ENCODE results near the gene RABGEF1.
"Not testable (repeated sequence)": the region's sequence is repeated elsewhere in the genome, so short reads cannot be mapped to it uniquely, and the experiment has no call there.

Gene RABGEF1

DNA sequence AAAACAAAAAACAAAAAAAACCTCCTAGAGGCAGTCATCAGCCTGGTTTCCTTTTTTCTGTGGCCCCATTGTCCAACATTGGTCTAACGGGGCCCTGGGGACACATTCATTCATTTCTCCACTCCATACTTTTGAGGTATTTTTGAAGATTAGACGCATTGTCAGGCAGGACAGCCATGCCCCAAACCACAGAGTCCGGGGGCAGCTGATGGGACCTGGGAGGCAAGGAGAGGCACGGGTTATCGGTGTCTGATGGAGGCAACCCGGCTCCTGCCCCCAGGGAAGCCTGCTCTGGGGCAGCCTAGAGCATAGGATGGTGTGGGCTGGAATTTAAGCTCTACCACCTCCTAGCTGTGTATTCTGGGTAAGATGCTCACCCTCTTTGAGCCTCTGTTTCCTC lies 6.5 kb upstream of the RABGEF1 start:
- no peaks in the 10 kb centered on the region for H3K4me1 ChIP-seq (ENCODE audit: control insufficient read depth, insufficient read depth, low read length)
- peaks cover 9% of the 10 kb centered on the region; the same call in 1 of the 2 replicates for H3K9me3 ChIP-seq (ENCODE audit: control insufficient read depth, insufficient read depth, low read depth, low read length)
- H3K27ac ChIP-seq (ENCODE audit: low read depth, low read length) = no peak overlapping the region
- H3K9ac ChIP-seq (ENCODE audit: low read length) = no peak overlapping the region
- no peaks in the 10 kb centered on the region for H3K27me3 ChIP-seq (ENCODE audit: control insufficient read depth, insufficient read depth, low read length)
- H3K4me3 ChIP-seq (ENCODE audit: low read depth, low read length) = no peak overlapping the region
- H3K36me3 ChIP-seq (ENCODE audit: control insufficient read depth, insufficient read depth, low read length) = peaks cover 19% of the 10 kb centered on the region

- Histone ChIP-seq H3K4me1 (ENCODE audit: control insufficient read depth, insufficient read depth, low read length) (no peaks in the 10 kb centered on the region; the same call in 1 of the 2 replicates), H3K27ac (ENCODE audit: low read depth, low read length) (no peak overlapping the region), H3K9me3 (ENCODE audit: control insufficient read depth, insufficient read depth, low read depth, low read length) (peaks cover 9% of the 10 kb centered on the region; the same call in 1 of the 2 replicates), H3K27me3 (ENCODE audit: control insufficient read depth, insufficient read depth, low read length) (no peaks in the 10 kb centered on the region), H3K9ac (ENCODE audit: low read length) (no peak overlapping the region), H3K36me3 (ENCODE audit: control insufficient read depth, insufficient read depth, low read length) (peaks cover 19% of the 10 kb centered on the region), H3K4me3 (ENCODE audit: low read depth, low read length) (no peak overlapping the region)
These were observed 5.4 kb upstream of the RABGEF1 start for GRCh38 chr7:66735154-66735553.

- Histone ChIP-seq H3K36me3 (ENCODE audit: control insufficient read depth, insufficient read depth, low read length) (peaks cover 19% of the 10 kb centered on the region), H3K27me3 (ENCODE audit: control insufficient read depth, insufficient read depth, low read length) (no peaks in the 10 kb centered on the region), H3K9me3 (ENCODE audit: control insufficient read depth, insufficient read depth, low read depth, low read length) (peaks cover 9% of the 10 kb centered on the region; the same call in 1 of the 2 replicates), H3K4me3 (ENCODE audit: low read depth, low read length) (no peak overlapping the region), H3K9ac (ENCODE audit: low read length) (no peak overlapping the region), H3K4me1 (ENCODE audit: control insufficient read depth, insufficient read depth, low read length) (no peaks in the 10 kb centered on the region; the same call in 1 of the 2 replicates), H3K27ac (ENCODE audit: low read depth, low read length) (no peak overlapping the region)
These were observed 4.7 kb upstream of the RABGEF1 start for GRCh38 chr7:66735850-66736249.

DNA sequence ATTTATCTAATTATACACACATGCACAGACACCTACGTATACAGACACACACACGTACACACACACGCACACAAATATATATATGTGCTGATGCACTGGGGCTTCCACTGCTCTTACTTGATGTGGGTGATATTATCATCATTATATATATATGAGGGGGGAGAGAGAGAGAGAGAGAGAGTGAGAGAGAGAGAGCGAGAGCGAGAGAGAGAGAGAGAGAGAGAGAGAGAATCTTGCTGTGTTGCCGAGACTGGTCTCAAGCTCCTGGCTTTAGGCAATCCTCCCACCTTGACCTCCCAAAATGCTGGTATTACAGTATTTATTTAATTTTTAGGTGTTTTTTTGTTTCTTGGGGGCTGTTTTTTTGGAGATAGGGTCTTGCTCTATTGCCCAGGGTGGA lies 3.6 kb upstream of the RABGEF1 start:
- Histone ChIP-seq H3K9me3 (ENCODE audit: control insufficient read depth, insufficient read depth, low read depth, low read length) (peaks cover 9% of the 10 kb centered on the region; the same call in 1 of the 2 replicates), H3K27me3 (ENCODE audit: control insufficient read depth, insufficient read depth, low read length) (no peaks in the 10 kb centered on the region), H3K9ac (ENCODE audit: low read length) (no peak overlapping the region), H3K36me3 (ENCODE audit: control insufficient read depth, insufficient read depth, low read length) (peaks cover 19% of the 10 kb centered on the region), H3K27ac (ENCODE audit: low read depth, low read length) (no peak overlapping the region), H3K4me3 (ENCODE audit: low read depth, low read length) (no peak overlapping the region), H3K4me1 (ENCODE audit: control insufficient read depth, insufficient read depth, low read length) (no peaks in the 10 kb centered on the region; the same call in 1 of the 2 replicates)

GRCh38 chr7:66737667-66738066 lies 2.9 kb upstream of the RABGEF1 start:
- peaks cover 19% of the 10 kb centered on the region for H3K36me3 ChIP-seq (ENCODE audit: control insufficient read depth, insufficient read depth, low read length)
- no peak overlapping the region for H3K9ac ChIP-seq (ENCODE audit: low read length)
- H3K4me1 ChIP-seq (ENCODE audit: control insufficient read depth, insufficient read depth, low read length) = no peaks in the 10 kb centered on the region; the same call in 1 of the 2 replicates
- H3K4me3 ChIP-seq (ENCODE audit: low read depth, low read length) = no peak overlapping the region
- H3K27me3 ChIP-seq (ENCODE audit: control insufficient read depth, insufficient read depth, low read length) = no peaks in the 10 kb centered on the region
- H3K27ac ChIP-seq (ENCODE audit: low read depth, low read length) = no peak overlapping the region
- H3K9me3 ChIP-seq (ENCODE audit: control insufficient read depth, insufficient read depth, low read depth, low read length) = peaks cover 9% of the 10 kb centered on the region; the same call in 1 of the 2 replicates

DNA sequence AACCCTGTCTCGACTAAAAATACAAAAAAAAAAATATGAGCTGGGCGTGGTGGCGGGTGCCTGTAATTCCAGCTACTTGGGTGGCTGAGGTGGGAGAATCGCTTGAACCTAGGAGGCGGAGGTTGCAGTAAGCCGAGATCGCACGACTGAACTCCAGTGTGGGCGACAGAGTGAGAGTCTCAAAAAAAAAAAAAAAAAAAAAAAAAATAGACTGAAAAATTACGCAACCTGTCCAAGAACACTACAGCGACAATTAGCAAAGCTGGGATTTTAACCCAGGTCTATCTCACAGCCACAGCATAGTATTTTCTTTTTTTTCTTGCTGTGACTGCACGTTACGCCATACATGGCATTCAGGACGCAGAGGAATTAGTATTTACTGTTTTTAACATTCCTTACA lies 1.1 kb upstream of the RABGEF1 start:
- Histone ChIP-seq H3K27me3 (ENCODE audit: control insufficient read depth, insufficient read depth, low read length) (no peaks in the 10 kb centered on the region), H3K4me1 (ENCODE audit: control insufficient read depth, insufficient read depth, low read length) (no peaks in the 10 kb centered on the region; the same call in 1 of the 2 replicates), H3K9ac (ENCODE audit: low read length) (peak overlapping the region; percentile 92), H3K9me3 (ENCODE audit: control insufficient read depth, insufficient read depth, low read depth, low read length) (peaks cover 9% of the 10 kb centered on the region; the same call in 1 of the 2 replicates), H3K36me3 (ENCODE audit: control insufficient read depth, insufficient read depth, low read length) (peaks cover 19% of the 10 kb centered on the region), H3K27ac (ENCODE audit: low read depth, low read length) (no peak overlapping the region), H3K4me3 (ENCODE audit: low read depth, low read length) (peak overlapping the region; percentile 93)

DNA sequence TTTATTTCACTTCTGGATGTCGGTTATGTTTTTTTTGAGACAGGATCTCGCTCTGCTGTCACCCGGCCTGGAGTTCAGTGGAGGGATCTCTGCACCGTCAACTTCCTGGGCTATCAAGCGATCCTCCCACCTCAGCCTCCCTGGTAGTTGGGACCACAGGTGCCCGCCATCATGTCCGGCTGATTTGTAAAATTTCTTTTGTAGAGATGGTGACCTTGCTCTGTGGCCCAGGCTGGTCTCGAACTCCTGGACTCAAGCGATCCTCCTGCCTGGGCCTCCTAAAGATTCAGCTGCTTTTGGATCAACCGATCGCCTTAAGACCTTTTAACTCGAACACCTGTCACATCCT lies 606 bp upstream of the RABGEF1 start:
- Histone ChIP-seq H3K4me3 (ENCODE audit: low read depth, low read length) (peak overlapping the region; percentile 93), H3K4me1 (ENCODE audit: control insufficient read depth, insufficient read depth, low read length) (no peaks in the 10 kb centered on the region; the same call in 1 of the 2 replicates), H3K36me3 (ENCODE audit: control insufficient read depth, insufficient read depth, low read length) (peaks cover 19% of the 10 kb centered on the region), H3K27me3 (ENCODE audit: control insufficient read depth, insufficient read depth, low read length) (no peaks in the 10 kb centered on the region), H3K9me3 (ENCODE audit: control insufficient read depth, insufficient read depth, low read depth, low read length) (peaks cover 9% of the 10 kb centered on the region; the same call in 1 of the 2 replicates), H3K27ac (ENCODE audit: low read depth, low read length) (peak overlapping the region; percentile 92), H3K9ac (ENCODE audit: low read length) (peak overlapping the region; percentile 92)

- not testable (repeated sequence) for H3K27me3 ChIP-seq (ENCODE audit: control insufficient read depth, insufficient read depth, low read length); H3K9me3 ChIP-seq (ENCODE audit: control insufficient read depth, insufficient read depth, low read depth, low read length); H3K36me3 ChIP-seq (ENCODE audit: control insufficient read depth, insufficient read depth, low read length); H3K4me1 ChIP-seq (ENCODE audit: control insufficient read depth, insufficient read depth, low read length)
- H3K4me3 ChIP-seq (ENCODE audit: low read depth, low read length) = peak overlapping the region; percentile 93
- H3K9ac ChIP-seq (ENCODE audit: low read length) = peak overlapping the region; percentile 89
- H3K27ac ChIP-seq (ENCODE audit: low read depth, low read length) = peak overlapping the region; percentile 92
These were observed 612 bp downstream of the RABGEF1 start for GRCh38 chr7:66740980-66741709.

GRCh38 chr7:66741710-66742049 lies 1.1 kb downstream of the RABGEF1 start:
- Histone ChIP-seq H3K27me3 (ENCODE audit: control insufficient read depth, insufficient read depth, low read length) (no peaks in the 10 kb centered on the region), H3K9ac (ENCODE audit: low read length) (peak overlapping the region; percentile 89), H3K9me3 (ENCODE audit: control insufficient read depth, insufficient read depth, low read depth, low read length) (no peaks in the 10 kb centered on the region), H3K4me3 (ENCODE audit: low read depth, low read length) (peak overlapping the region; percentile 93), H3K27ac (ENCODE audit: low read depth, low read length) (no peak overlapping the region), H3K36me3 (ENCODE audit: control insufficient read depth, insufficient read depth, low read length) (peaks cover 6% of the 10 kb centered on the region; the same call in 1 of the 2 replicates), H3K4me1 (ENCODE audit: control insufficient read depth, insufficient read depth, low read length) (no peaks in the 10 kb centered on the region; the same call in 1 of the 2 replicates)

- H3K4me1 ChIP-seq (ENCODE audit: control insufficient read depth, insufficient read depth, low read length); H3K27ac ChIP-seq (ENCODE audit: low read depth, low read length); H3K9ac ChIP-seq (ENCODE audit: low read length): not testable (repeated sequence)
These were observed 1.8 kb downstream of the RABGEF1 start for GRCh38 chr7:66742298-66742697.

DNA sequence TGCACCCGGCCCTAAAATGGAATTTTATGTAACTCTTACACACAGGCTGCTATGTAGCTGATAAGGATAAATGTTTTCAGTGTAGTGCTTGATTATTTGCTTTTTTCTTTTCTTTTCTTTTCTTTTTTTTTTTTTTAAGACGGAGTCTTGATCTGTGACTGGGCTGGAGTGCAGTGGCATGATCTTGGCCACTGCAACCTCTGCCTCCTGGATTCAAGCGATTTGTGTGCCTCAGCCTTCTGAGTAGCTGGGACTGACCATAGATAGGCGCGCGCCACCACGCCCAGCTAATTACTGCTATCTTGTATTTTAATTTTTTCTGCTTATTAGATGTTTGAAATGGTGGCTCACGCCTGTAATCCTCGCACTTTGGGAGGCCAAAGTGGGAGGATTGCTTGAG lies 3.4 kb downstream of the RABGEF1 start:
- no peaks in the 10 kb centered on the region for H3K27me3 ChIP-seq (ENCODE audit: control insufficient read depth, insufficient read depth, low read length)
- no peaks in the 10 kb centered on the region for H3K9me3 ChIP-seq (ENCODE audit: control insufficient read depth, insufficient read depth, low read depth, low read length)
- H3K27ac ChIP-seq (ENCODE audit: low read depth, low read length) = no peak overlapping the region
- no peaks in the 10 kb centered on the region for H3K36me3 ChIP-seq (ENCODE audit: control insufficient read depth, insufficient read depth, low read length)
- H3K9ac ChIP-seq (ENCODE audit: low read length) = no peak overlapping the region
- no peak overlapping the region for H3K4me3 ChIP-seq (ENCODE audit: low read depth, low read length)
- no peaks in the 10 kb centered on the region; the same call in 1 of the 2 replicates for H3K4me1 ChIP-seq (ENCODE audit: control insufficient read depth, insufficient read depth, low read length)

More at GRCh38 chr7:66742298-66742697, 1.8 kb downstream of the RABGEF1 start:
- not testable (repeated sequence) for H3K4me3 ChIP-seq (ENCODE audit: low read depth, low read length); H3K9me3 ChIP-seq (ENCODE audit: control insufficient read depth, insufficient read depth, low read depth, low read length); H3K27me3 ChIP-seq (ENCODE audit: control insufficient read depth, insufficient read depth, low read length); H3K36me3 ChIP-seq (ENCODE audit: control insufficient read depth, insufficient read depth, low read length)

All from HUES6 (cell line).